GM19099 (cell line): Measurements from ENCODE around the gene PLCH1.

Source experiments
- POLR2A ChIP-seq: IDR thresholded peaks from 3 replicates; pipeline ENCODE4 v1.6.1; 2011; ENCODE audit warnings: low read depth; ENCODE audit not compliant: insufficient read length; ENCODE audit errors: extremely low read depth

PLCH1 gene

DNA sequence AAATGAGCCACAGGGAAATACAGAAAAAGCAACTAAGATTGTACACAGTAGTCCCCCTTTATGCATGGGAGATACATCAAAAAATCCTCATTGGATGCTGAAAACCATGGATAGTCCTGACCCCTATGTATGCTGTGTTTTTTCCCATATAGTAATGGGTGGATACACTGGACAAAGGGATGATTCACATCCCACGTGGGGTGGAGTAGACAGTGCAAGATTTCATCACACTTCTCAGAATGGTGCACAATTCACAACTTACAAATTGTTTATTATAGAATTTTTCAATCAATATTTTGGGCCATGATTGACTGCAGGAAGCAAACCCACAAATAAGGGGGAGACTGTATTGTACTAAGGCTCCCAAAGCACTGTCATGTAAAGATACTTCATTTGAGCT is 227.0 kb downstream of the PLCH1 start:
- no peak for TF ChIP-seq POLR2A

DNA sequence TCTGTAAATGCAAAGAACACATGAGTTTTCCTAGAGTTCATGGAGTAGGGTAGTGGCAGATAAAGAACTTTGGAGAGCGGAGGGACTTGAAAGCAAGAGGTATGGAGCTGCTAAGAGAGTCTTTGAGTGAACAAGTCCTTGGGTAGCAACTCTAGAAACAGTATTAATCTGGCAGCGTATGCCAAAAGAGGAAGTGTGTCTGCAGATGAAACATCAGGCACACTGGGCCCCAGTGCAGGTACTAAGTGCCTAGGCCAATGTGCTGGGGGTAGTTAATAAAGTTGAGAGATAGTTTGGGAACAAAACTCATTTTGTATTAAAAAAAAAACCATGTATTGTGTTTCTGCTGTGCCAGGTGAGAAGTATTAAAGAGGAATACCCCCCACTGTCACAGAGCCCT is 228.4 kb downstream of the PLCH1 start:
- no peak for TF ChIP-seq POLR2A

DNA sequence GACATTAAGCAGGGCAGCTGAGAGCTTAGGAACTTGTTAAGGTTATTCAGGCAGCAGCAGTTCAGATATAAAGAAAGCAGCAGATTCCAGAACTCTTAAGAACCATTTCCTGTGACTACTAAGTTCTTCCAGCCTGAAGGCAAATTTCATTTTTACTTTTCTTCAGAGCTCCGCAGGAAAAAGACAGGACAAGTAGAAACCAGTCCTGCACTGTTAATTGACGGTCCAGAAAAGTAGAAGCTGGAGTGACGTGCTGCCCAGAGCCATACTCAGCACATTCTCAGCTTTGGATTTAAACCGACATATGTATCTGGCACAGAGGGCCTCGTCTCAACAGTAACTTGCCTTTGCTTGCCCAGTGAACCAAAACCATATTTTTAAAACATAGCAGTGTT is 232.0 kb downstream of the PLCH1 start:
- TF ChIP-seq POLR2A: no peak

- TF ChIP-seq POLR2A: no peak
Observed at GRCh38 chr3:155512175-155512866, 232.6 kb downstream of the PLCH1 start.

GRCh38 chr3:155504682-155505081 is 240.2 kb downstream of the PLCH1 start:
- TF ChIP-seq POLR2A: no peak

- TF ChIP-seq POLR2A: no peak
Observed at GRCh38 chr3:155502630-155503029, 242.2 kb downstream of the PLCH1 start.

DNA sequence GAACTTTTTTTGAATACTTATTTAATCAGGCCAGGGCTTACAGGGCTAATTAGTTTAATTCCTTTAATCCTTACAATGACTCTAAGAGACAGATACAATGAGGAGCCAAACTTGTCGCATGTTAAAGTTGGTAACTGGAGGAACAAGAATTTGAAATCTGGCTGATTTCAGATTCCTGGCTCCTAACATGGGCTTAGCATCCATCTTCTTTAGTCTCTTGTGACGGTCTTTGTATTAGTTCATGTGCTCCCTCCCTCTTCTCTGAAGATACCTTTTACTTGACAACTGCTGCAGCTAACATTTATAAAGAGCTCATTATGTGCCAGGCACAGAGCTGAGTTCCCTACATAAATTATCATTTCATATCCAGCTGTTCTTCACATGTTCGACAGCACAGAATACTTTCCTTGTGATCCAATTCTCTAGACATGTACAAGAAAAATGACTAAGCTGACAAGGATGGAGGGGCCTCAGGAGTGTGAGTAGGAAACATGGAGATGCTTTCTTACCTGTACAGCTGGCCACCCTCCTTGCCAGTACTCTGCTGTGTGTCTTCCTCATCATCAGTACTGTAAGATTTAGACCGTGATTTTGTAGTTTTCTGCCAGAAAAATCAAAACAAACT is 244.6 kb downstream of the PLCH1 start:
- no peak for TF ChIP-seq POLR2A

- no peak for TF ChIP-seq POLR2A
Observed at GRCh38 chr3:155497930-155498647, 246.8 kb downstream of the PLCH1 start.

DNA sequence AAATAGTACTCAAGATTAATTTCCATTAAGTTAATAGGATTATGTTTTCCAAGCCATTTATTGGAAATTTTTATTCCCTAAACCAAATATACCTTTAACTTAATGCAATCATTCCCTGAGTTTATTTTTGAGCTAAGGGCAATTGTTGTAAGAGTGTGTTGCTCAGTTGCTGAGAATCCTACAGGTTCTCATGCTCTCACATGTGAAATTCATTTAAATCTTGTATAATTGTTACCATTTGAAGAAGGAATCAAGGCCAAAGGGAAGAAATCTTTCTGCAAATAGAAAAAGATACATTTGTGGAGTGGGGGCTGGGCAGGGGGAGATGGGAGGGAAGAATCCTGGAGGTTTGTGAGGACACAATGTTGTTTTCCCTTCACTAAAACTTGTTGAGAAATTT is 248.7 kb downstream of the PLCH1 start:
- TF ChIP-seq POLR2A: no peak

DNA sequence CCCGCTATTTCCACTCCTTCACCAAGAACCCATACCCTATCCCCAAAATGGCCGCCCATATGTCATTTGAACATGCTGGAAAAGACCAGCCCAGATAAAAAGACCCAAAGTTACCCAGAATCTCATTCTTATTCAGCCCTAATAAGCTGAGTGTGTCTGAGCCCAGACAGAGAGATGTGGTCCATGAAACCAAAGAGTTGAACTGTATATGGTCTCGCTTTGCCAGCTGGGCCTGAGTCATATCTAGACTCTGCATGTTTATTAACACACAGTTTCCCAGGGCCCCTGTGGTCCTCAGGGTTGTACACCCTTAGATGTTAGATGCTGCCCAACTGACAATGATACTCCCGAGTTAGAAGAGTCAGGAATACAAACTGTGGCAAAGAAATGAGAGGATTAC is 249.5 kb downstream of the PLCH1 start:
- TF ChIP-seq POLR2A: no peak

- TF ChIP-seq POLR2A: no peak
Observed at GRCh38 chr3:155494332-155494731, 250.5 kb downstream of the PLCH1 start.

DNA sequence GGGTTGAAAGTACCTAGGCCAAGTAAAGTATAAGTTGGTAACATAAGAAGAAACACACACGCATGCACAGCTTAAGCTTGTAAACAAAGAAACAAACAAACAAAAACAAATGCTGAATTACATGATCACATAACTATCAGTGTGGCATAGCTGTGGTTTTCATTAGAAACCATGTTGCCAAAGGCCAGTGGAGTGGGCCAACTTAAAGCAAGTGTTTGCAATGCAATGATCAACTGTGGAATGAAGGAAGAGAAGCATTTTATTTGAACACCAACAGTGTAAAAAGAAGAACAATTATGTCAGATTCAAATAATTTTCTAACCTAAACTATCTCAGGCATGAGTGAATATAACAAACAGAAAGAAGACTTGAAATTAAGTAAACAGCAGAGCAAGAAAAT is 252.0 kb downstream of the PLCH1 start:
- no peak for TF ChIP-seq POLR2A

- TF ChIP-seq POLR2A: no peak
Observed at GRCh38 chr3:155491696-155492095, 253.2 kb downstream of the PLCH1 start.

DNA sequence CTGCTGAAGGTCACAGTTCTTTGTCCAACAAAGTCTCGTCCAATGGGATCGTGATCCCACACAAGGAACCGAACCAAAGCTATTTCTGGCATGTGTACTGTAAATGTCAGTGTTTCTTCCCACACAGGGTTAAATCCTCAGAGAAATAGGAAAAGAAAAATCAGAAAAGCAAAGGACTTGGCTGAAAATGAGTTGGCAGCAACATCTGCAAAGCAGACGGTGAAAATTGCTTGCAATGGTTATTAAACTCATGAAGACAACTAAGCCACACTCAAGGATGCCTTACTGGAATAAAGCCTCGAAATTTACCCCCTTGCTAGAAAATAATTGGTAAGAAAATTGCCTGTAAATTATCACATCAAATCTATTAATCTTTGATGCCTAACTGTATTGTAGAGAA is 256.2 kb downstream of the PLCH1 start:
- TF ChIP-seq POLR2A: no peak

DNA sequence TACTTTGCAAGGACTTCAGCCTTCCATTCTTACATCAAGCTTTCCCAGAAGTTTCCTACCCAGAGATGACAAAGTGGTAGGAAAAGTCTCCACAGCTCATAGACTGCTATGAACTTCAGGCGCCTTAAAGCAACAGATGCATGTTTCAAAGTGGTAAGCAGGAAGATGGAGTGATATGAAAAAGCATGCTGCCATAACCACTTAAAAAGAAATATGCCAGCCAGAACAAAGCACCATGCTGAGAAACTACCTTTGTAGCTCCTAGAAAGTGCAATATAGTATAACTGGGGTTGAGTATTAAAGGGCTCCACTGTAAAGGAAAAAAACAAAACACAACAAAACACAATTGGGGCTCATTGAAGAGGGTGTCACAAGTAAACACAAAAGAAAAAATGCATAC is 259.0 kb downstream of the PLCH1 start:
- no peak for TF ChIP-seq POLR2A

GRCh38 chr3:155481591-155481990 is 263.3 kb downstream of the PLCH1 start:
- TF ChIP-seq POLR2A: no peak
